ENCODE data around the gene LPAR1. TPM values are rescaled to one million over a fixed set of nuclear protein-coding genes. Genes with fewer than 3 reads are reported as not detected.

The LPAR1 gene, protein sequence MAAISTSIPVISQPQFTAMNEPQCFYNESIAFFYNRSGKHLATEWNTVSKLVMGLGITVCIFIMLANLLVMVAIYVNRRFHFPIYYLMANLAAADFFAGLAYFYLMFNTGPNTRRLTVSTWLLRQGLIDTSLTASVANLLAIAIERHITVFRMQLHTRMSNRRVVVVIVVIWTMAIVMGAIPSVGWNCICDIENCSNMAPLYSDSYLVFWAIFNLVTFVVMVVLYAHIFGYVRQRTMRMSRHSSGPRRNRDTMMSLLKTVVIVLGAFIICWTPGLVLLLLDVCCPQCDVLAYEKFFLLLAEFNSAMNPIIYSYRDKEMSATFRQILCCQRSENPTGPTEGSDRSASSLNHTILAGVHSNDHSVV
- total RNA-seq, result 87.1 and 117 TPM in 2 replicates

DNA sequence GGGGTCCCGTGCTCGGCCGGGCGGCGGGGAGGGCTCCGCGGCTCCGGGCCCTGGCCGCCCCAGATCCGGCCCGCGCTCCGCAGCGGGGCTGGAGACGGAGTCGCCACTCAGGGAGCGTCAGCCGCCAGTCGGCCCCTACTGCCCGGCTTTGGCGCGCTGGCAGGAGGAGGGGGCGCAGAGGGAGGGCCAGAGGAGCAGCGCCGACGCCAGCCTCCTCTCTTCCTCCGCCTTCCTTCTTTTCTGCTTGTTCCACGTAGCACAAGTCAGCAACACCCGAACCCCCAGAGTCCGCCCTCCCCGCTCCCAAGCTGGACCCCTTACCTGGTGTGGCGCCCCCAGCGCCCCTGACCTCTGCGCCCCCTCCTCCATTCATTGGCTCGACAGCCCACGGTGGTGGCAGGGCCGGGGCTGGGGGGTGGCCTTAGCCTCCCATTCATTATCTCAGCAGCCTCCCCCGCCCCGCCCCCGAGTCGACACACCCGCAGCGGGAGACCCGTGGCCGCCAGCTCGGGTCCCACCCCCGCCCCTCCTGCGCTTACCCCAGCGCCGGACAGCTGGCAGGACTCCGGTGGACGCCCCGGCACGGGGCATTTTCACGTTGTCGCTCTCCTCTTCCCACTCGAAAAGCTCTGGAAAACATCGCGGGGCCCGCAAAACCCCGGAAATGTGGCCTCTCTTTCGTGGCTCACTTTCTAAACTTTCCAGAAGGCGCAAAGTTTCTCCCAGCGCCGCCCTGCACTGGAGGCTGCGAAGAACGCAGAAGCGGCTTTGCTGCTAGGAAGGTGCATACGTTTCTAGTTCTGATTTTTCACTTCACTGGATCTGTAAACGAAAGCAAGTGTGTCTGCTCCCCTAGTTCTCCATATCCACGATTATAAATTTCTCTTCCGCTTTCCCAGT is at the start of gene LPAR1:
Gene LPAR1 (minus strand): TSS at position 140 of the 900 bp plus-strand sequence. CDS start 66,353 bp downstream, outside the sequence.

All from pericardium fibroblast (primary cell).